HG03280 (cell line): ENCODE measurements around the gene KCNQ5.

Source experiments
- ATAC-seq: cut with Tn5 transposase; IDR thresholded peaks from one replicate; pipeline ENCODE4 v1.9.1; 2021; ENCODE audit warnings: mild to moderate bottlenecking, moderate library complexity; ENCODE audit not compliant: unreplicated experiment

KCNQ5 gene

DNA sequence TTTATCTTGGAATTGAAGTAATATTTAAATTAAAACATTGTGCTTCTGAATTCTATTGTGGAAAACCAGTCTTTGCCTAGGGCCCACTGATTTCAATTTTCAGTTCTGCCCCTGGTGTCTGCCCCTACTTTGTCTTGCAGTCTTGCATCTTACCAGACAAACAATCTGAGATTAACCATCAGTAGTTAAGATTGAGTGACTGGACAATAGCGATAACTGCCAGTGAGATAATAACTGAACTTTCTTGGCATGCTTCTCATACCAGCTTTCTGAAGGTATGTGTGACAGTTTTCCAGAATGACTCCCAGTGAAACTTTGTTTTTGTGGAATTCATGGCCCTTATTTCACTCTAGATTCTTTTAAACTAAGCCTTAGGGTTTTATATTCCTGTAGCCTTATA is 53.5 kb downstream of the KCNQ5 start:
- ATAC-seq, result no peak

DNA sequence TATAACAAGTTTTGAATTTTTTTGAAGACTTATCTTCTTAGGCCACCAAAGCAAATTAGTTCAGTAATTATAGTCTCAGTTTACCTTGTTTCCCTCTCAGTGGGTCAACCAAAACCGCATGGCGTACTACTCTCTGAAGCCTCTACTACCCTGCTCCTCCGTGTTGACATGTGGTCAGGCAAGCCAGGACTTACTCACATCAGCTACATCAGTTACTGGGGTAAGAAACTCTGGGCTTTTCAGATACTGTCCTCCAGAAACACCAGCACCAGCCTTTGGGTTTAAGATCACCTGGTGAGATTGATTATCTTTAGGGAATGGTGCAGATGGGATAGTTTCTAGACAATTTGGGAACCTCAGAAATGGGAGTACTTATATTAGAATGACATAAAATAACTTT is 55.1 kb downstream of the KCNQ5 start:
- no peak for ATAC-seq

GRCh38 chr6:72677740-72678139 is 55.9 kb downstream of the KCNQ5 start:
- no peak for ATAC-seq

DNA sequence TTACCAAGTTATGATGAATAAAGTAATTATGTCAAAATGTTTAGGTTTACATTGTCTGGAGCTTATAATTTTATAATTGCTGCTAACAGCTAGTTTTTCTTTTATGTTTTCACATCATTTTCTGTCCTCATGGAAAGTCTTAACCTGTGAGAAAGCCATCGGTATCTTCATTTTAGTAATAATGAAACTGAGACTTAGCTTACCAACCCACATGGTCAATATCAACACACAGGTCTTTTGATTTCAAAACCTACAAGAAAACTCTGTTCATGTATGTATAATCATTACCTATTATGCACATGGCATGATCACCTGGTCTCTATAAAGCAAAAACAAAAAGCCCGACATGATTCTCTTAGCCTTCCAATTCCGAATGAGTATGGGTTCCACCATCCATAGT is 61.9 kb downstream of the KCNQ5 start:
- peak; percentile 87 for ATAC-seq

GRCh38 chr6:72689107-72689954 is 67.5 kb downstream of the KCNQ5 start:
- ATAC-seq, result peak; percentile 82

DNA sequence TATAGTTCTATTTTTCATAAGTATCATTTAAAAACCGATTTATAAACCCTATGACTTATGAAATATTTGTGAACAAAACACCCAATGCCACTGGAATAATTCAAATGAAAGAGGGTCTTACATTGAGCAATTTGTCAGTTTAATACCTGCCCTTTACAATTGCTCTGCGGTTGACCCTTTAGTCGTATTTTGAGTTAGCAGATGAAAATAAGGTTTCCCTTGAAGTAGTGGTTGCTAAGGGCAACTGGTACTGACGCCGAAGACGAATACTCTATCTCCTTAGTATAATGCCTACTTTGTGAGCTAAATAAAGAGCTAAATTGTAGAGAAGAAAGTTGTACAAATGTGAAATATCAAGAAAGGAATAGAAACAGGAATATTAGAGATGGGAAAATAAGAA is 69.4 kb downstream of the KCNQ5 start:
- ATAC-seq, result peak; percentile 41

- ATAC-seq, result no peak
Measured at GRCh38 chr6:72696055-72696454, 74.2 kb downstream of the KCNQ5 start.

- no peak for ATAC-seq
Measured at GRCh38 chr6:72699159-72699558, 77.3 kb downstream of the KCNQ5 start.

DNA sequence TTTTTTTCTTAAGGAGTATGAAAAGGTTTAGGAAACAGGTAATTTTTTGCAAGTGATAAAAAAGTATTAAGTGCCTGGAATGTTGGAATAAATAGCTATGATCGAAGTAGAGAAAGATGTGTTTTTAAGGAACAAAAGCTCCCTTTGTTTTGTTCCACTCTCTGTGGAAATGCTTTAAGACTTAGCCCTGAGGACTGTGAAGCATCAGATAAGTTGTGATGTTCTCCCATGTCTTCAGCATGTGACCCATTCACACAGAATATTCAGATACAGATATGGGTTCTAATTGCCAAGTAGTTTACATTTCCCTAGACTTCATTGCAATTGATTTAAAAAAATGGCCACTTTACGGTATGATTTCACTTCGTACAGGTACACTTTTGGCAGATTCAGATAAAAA is 80.6 kb downstream of the KCNQ5 start:
- ATAC-seq, result no peak

DNA sequence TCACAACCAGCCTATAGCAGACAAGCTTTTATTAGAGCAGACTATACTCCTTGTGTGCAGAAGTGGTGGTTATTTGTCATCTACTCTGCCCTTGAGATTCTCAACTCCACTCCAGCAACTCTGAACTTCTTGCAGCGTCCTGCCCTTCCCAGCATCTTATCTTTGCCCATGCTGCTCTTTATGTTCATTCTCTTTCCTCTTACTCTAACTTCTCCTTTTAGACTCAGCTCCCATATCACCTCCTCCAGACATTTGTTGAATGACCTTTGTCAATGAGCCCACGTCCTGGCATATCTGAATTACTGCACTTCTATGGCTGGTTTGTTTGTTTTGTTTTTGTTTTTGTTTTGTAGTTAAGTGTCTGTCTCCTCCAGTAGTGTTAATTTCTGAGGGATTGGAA is 81.2 kb downstream of the KCNQ5 start:
- ATAC-seq, result no peak

GRCh38 chr6:72704979-72705378 is 83.1 kb downstream of the KCNQ5 start:
- no peak for ATAC-seq

- ATAC-seq, result no peak
Measured at GRCh38 chr6:72709431-72709830, 87.6 kb downstream of the KCNQ5 start.

DNA sequence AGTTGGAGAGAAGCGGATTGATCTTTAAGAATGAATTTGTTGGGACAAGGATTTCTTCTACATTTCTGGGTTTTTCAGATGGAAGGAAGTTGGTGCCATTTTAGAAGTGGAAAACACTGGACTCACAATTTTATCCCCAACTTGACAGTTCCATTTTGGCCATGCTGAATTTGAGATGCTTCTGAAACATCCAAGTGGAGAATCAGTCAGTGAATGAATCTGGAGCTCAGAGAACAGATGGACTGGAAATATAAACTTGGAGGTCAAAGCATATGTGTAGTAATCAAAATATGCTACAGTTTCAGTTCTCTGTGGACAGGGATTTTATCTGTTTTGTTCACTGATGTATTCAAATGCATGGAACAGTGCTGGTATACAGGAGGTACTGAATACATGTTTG is 89.9 kb downstream of the KCNQ5 start:
- no peak for ATAC-seq

GRCh38 chr6:72712910-72713309 is 91.0 kb downstream of the KCNQ5 start:
- ATAC-seq, result no peak

DNA sequence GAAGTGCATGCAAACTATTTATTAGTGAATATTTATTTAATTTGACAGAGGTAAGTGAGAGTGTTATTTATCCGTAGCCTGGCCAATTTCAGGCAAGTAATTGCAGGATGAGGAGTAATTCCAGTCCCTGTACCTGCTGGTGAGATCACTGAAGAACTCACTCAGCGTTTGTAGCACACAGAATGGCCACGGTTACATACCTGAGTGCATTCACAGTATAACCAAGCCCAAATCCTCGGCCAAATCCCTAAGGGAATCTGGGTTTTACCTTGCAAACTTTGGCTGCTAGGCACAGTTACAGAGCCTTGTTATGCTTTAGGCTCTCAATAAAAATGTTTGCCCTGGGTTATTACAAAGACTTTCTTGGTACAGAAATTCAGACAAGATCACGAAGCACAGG is 93.3 kb downstream of the KCNQ5 start:
- no peak for ATAC-seq

- ATAC-seq, result no peak
Measured at GRCh38 chr6:72716916-72717315, 95.1 kb downstream of the KCNQ5 start.

DNA sequence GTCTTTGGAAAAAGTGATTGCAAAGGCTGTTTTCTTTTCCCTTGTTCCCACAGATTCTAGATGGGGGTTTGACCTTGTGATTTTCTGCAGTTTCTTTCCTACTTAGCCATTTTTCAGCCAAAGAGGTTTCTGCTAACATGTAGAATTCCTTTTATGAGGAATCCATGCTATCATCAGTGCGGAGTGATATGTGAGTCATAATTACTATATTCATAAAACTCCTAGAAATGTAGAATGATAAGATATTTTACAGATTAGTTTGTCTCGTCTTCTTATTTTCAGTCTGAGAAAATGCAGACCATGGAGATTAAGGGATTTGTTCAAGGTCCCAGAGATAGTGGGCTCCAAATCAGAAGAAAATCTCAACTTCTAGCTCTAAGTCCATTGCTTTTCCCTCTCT is 98.6 kb downstream of the KCNQ5 start:
- ATAC-seq, result no peak

- no peak for ATAC-seq
Measured at GRCh38 chr6:72721346-72721745, 99.5 kb downstream of the KCNQ5 start.

GRCh38 chr6:72724545-72724944 is 102.7 kb downstream of the KCNQ5 start:
- ATAC-seq, result peak; percentile 59

- no peak for ATAC-seq
Measured at GRCh38 chr6:72728706-72729343, 107.0 kb downstream of the KCNQ5 start.

- no peak for ATAC-seq
Measured at GRCh38 chr6:72733045-72733444, 111.2 kb downstream of the KCNQ5 start.

- no peak for ATAC-seq
Measured at GRCh38 chr6:72738091-72738490, 116.2 kb downstream of the KCNQ5 start.
